Measurements from ENCODE around the gene CAMKK2. TPM values are rescaled to one million over a fixed set of nuclear protein-coding genes. Genes with fewer than 3 reads are reported as not detected.

The CAMKK2 gene
- polyA plus RNA-seq, 1 of the 3 experiments (the other 2 are of a cell fraction): 23.6 TPM

- H2AFZ ChIP-seq (ENCODE audit: low read depth): no peak overlapping the region
- no peaks in the 10 kb centered on the region for H3K4me1 ChIP-seq (ENCODE audit: control insufficient read depth in 1 of 2, insufficient read depth in 2 of 2, low read depth in 1 of 2, low read length in 1 of 2)
- TF ChIP-seq YY1 (IDR thresholded peaks at IDR 0.05; ENCODE audit: low read depth) (no peak), MAX (IDR thresholded peaks at IDR 0.05; ENCODE audit: low read depth) (no peak), TEAD4 (IDR thresholded peaks at IDR 0.05; ENCODE audit: borderline replicate concordance, insufficient read depth) (no peak), ZBTB33 (IDR thresholded peaks at IDR 0.05; ENCODE audit: borderline replicate concordance, low read depth) (no peak), FOXM1 (IDR thresholded peaks at IDR 0.05; ENCODE audit: low read depth) (no peak), JUND (IDR thresholded peaks at IDR 0.05) (no peak), NRF1 (IDR thresholded peaks at IDR 0.05; ENCODE audit: low read depth, low read length) (no peak), EP300 (IDR thresholded peaks at IDR 0.05; ENCODE audit: borderline replicate concordance in 1 of 2, low read depth in 1 of 2, low read length in 1 of 2) (no peak), PBX3 (IDR thresholded peaks at IDR 0.05) (no peak), USF2 (IDR thresholded peaks at IDR 0.05; ENCODE audit: borderline replicate concordance, low read depth, low read length) (no peak), IRF3 (IDR thresholded peaks at IDR 0.05; ENCODE audit: low read depth, low read length) (no peak), RCOR1 (IDR thresholded peaks at IDR 0.05; ENCODE audit: low read length) (no peak), RFX5 (IDR thresholded peaks at IDR 0.05; ENCODE audit: low read length) (no peak), SMC3 (IDR thresholded peaks at IDR 0.05; ENCODE audit: low read depth, low read length) (no peak), REST (IDR thresholded peaks at IDR 0.05; ENCODE audit: low read depth, low read length) (no peak), MXI1 (IDR thresholded peaks at IDR 0.05; ENCODE audit: low read depth, low read length) (no peak), GABPA (IDR thresholded peaks at IDR 0.05; ENCODE audit: low read depth) (no peak), EZH2phosphoT487 (IDR thresholded peaks at IDR 0.05; ENCODE audit: borderline replicate concordance, low read depth) (no peak)
- H3K9me3 ChIP-seq: no peaks in the 10 kb centered on the region
- ChIA-PET POLR2A (no interaction called here), CTCF (interaction anchor here (1.3 to 1.6 kb wide), 5 partner anchors 10 to 189 kb away, joined by 3 to 4 read pairs (median 3); no protein-coding TSS in a partner anchor)
- no peak for DNase-seq
- 96% methylated on average over 20 of the region's 22 CpGs for WGBS (ENCODE audit: low lambda C conversion rate)
- H3K36me3 ChIP-seq (replicated peaks in 1 of 2; ENCODE audit: control insufficient read depth in 1 of 2, insufficient read depth in 2 of 2, low read length in 1 of 2): peaks cover 0 to 29% of the 10 kb centered on the region in 2 experiments
- no peak overlapping the region for H3K4me2 ChIP-seq
- no peaks in the 10 kb centered on the region for H4K20me1 ChIP-seq (ENCODE audit: insufficient read depth)
- no peak overlapping the region for H3K27ac ChIP-seq (ENCODE audit: low read depth in 2 of 2, low read length in 1 of 2)
- H3F3A ChIP-seq (replicated peaks; ENCODE audit: insufficient read depth): no peaks in the 10 kb centered on the region
- no peaks in the 10 kb centered on the region for H3K79me2 ChIP-seq (ENCODE audit: insufficient read depth)
- no peaks in the 10 kb centered on the region for H3K9me2 ChIP-seq
- no peak overlapping the region for H3K9ac ChIP-seq
- no peak overlapping the region for H3K4me3 ChIP-seq (ENCODE audit: low read depth in 2 of 2, low read length in 1 of 2)
- no peaks in the 10 kb centered on the region for H3K27me3 ChIP-seq (ENCODE audit: insufficient read depth)
Measured at GRCh38 chr12:121248622-121249021, 47.9 kb downstream of the CAMKK2 start.
